GM12892 (cell line): Measurements from ENCODE around the gene COL4A6.

Experiments
- DNase-seq: peaks from one replicate; pipeline ENCODE4 v3.0.0; 2011; ENCODE audit not compliant: insufficient read length
- FAIRE-seq: peaks from 2 replicates; lab custom pipeline; 2011; peaks lifted over from hg19 to GRCh38; lab: Jason Lieb, UNC
- POLR2A ChIP-seq: IDR thresholded peaks from 2 replicates; pipeline ENCODE4 v1.6.1; 2011; ENCODE audit warnings: low read depth, low read length, control low read depth
- POLR2AphosphoS5 ChIP-seq: IDR thresholded peaks from 2 replicates; pipeline ENCODE4 v1.6.1; 2011; ENCODE audit warnings: low read depth, low read length, control low read depth
- TAF1 ChIP-seq: IDR thresholded peaks from 2 replicates; pipeline ENCODE4 v1.6.1; 2011; ENCODE audit warnings: low read depth, mild to moderate bottlenecking, control low read depth, low read length, borderline replicate concordance

COL4A6 gene

DNA sequence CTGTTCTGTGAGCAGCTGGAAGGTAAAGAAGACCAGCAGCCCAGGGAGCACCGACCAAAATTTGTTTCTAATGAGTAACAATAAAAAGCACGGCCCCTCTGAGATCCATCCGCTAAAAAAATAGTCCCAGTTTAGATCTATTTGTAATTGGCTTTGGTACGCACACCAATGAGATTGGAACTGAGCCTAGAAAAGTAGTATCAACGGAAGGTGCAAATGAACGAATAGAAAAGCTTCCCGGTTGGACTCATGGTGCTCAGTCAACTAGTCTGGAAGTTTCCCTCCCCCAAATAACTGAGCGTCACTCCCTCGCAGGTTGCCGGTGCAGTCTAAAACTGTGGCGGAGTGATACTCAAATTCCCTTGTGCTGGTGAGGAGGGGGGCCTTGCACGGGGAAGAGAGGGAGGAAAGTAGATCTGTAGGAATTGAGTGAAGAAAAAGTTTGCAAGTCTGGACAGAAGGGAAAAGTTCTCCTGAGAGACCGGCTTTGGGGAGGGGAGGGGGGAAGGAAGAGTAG lies 1.3 kb upstream of the COL4A6 start, which contains the start of gene COL4A5:
Gene COL4A5, plus strand, starts transcription at position 413 of the 517 bp plus-strand sequence. CDS start 288 bp downstream, outside the sequence.
- peak; percentile 2 for DNase-seq
- TF ChIP-seq POLR2AphosphoS5: no peak
- no peak for TF ChIP-seq TAF1
- TF ChIP-seq POLR2A: no peak
- no peak for FAIRE-seq

DNA sequence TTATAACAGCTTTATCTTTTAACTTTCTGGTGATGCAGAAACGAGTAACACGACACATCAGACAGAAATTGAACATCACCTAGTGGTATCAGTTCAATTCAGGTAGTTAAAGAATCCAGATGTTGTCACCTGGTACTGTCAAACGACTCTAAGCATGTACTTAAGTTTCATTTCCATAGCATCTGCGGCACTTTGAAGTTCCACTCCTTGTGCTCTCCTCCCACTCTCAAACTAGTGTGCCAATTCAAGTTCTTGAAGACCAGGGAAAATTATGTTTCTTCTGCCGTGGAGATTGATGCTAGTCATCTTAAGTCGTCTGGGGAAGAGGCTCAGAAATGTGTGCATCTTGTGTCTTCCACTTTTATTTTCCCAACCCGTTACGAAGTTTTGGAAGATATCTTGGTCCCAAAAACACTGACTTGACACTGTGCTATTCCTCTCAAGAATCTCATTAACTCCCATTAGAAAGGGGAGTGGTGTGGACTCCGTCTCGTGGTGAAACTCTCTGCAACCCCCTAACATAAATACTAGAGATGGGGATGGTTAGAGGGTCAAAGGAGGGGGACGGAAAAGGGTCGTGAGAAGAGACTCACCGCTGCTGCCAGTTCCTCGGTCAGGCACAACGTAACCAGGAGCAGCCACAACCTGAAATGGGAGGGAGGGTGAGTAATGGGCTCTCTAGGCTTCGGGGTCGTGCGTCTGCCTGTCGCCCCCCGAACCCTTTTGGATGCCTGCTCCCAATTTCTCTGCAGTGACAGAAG lies 693 bp downstream of the COL4A6 start:
- no peak for DNase-seq
- TF ChIP-seq POLR2AphosphoS5: no peak
- TF ChIP-seq POLR2A: no peak
- TF ChIP-seq TAF1: no peak
- FAIRE-seq: peak; percentile 21

GRCh38 chrX:108435261-108435660 lies 3.0 kb downstream of the COL4A6 start:
- no peak for DNase-seq
- FAIRE-seq: no peak
- TF ChIP-seq POLR2A: no peak
- TF ChIP-seq TAF1: no peak
- TF ChIP-seq POLR2AphosphoS5: no peak

GRCh38 chrX:108426262-108426661 lies 12.0 kb downstream of the COL4A6 start:
- TF ChIP-seq TAF1 (no peak), POLR2AphosphoS5 (no peak), POLR2A (no peak)
- no peak for DNase-seq
- no peak for FAIRE-seq

DNA sequence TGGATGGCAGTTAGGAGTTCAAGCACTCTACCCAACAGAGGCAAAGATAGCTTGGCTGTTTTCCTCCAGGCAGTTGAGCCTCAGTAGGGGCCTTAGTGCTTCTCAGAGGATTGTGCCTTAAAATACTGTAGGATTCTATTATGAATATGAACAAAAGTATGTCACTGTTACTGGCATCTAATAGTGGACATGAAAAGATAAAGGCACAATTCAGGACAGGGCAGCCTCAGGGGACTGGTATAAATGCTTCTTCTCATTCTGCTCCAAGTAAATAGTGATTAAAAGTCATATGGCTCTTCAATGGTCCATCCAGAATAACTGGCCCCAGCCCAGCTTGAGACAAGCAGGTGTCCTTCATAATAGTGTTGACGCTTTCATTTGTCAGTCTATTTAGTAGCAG lies 17.7 kb downstream of the COL4A6 start:
- no peak for DNase-seq
- no peak for TF ChIP-seq POLR2AphosphoS5
- no peak for FAIRE-seq

DNA sequence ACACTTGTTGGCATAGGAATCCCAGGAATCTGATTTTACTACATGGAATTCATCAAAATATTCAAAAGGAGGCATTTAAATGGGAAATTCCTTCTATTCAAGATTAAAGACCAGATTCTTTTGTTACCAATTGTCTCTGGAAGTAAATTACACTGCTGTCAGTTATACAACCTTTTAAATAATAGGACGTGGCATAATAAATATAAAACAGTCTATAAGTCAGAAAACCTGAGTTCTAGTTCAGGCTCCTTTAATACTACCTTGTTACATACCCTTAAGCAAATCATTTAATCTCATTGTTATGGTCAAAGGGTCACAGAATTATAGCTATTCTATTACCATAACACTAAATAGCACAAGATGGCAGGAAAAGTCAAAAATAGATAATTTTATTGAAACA lies 18.8 kb downstream of the COL4A6 start:
- FAIRE-seq (no peak), DNase-seq (no peak)
- no peak for TF ChIP-seq TAF1
- TF ChIP-seq POLR2A: no peak
- TF ChIP-seq POLR2AphosphoS5: no peak

DNA sequence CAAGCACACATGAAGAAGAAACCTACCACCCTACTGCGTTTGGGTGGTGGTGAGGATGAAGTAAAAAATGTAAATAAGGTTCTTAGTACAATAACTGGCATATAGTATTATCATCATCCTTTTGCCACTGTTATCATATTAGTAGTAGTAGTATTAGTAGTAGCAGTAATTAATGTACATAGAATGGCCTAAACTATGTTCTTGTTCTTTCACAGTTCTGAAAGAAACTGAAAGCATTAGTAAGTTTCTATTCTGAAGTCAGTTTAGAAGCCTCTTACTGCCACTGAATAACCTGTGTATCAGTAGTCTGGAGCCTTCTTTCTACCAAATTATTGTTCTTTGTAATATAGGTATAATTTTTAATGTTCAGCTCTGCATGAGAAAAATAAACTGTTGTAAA lies 21.0 kb downstream of the COL4A6 start:
- DNase-seq (no peak), FAIRE-seq (no peak)
- TF ChIP-seq POLR2A (no peak), TAF1 (no peak), POLR2AphosphoS5 (no peak)

DNA sequence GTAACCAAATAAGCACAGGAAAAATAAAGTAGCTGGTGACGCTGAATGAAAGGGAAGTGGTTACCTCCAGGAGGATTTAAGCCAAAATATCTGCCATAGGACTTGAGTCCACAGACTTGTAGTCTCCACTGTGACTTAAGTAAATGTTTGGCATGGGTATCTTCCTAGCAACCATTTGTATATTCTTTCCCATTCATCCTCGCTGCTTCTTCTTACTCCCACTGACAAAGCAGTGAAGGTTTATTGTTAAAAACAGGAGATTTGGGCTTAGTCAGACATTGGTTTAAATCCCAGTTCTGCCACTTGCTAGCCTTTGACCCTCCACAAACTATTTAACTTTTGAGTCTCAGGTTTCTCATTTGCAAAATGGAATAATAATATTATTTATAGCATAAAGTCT lies 22.3 kb downstream of the COL4A6 start:
- DNase-seq (no peak), FAIRE-seq (no peak)
- TF ChIP-seq POLR2A (no peak), POLR2AphosphoS5 (no peak), TAF1 (no peak)

DNA sequence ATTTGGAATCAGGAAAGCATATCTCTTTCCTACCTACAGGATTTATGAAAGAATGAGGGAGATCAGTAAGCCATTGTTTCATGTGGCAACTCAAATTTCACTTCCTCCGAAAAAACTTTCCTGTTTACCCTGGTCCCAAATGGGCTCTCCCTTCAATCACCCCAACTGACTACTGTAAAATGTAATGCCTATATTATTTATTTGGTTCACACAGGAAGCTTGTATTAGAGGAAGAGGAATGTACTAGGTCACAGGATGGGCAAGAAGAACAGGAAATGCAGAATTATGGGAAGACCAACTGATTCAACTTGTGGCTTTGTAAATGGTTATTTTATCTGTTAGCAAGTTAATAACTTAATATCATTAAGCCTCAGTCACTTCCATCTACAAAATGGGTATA lies 23.1 kb downstream of the COL4A6 start:
- no peak for DNase-seq
- TF ChIP-seq TAF1: no peak
- no peak for TF ChIP-seq POLR2AphosphoS5
- TF ChIP-seq POLR2A: no peak
- FAIRE-seq: no peak

DNA sequence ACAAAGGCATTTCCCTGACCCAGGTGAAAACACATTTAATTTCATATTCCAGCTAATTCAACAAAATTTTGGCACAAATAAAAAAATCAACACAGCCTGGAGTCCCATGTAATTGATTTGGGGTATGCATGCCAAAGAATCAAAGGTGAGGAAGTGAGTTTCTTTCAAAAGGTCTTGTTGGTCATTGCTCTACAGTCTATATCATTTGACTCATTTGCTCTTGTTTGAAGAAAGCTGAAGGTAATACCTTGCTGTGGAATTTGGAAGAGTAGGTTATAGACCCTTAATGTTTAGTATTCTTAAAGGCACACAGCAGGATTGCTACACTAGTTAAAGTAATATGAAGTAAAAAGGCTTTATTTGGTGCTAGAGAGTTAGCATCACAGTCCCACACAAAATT lies 25.4 kb downstream of the COL4A6 start:
- no peak for DNase-seq
- TF ChIP-seq POLR2A (no peak), TAF1 (no peak), POLR2AphosphoS5 (no peak)
- no peak for FAIRE-seq

DNA sequence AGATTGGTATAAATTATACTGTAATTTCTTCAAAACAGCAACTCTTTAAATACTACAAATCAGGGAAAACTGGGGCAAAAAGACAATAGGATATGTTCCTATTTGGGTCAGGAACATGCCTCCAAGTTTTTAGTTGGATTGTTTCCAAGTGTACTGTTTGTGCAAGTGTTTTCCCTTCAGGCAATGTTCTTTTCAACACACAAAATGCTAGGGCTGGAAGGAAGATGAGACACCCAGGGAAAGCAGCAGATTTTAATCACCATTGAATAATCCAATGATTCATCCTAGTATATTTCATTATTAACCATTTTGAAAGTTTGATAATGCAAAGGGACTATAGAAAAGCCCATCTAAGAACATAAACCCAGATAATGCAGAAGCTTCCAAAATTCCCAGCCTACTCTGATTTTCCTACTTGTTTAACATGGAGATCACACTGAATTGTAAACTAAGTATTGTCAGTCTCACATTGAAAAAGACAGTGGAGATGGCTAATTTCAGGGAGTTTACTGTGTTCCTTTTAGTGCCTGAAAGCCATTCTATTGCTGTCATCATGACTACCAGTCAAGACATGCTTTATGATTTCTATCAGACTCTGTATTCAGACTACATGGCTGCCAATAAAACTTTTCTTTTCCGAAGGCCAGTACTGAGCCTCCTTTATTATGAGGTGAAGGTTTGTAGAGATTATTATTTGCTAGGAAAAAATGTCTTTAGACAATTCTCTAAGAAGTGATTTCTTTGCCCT lies 38.6 kb downstream of the COL4A6 start:
- FAIRE-seq (no peak), DNase-seq (no peak)
- TF ChIP-seq POLR2AphosphoS5 (no peak), TAF1 (no peak), POLR2A (no peak)
